SKM-1 (cell line): ENCODE results near the gene CBFA2T3.

Experiments used
- DNase-seq: peaks from one replicate; lab custom pipeline; 2025; ENCODE audit not compliant: unreplicated experiment; lab: John Stamatoyannopoulos, UW

Gene CBFA2T3

DNA sequence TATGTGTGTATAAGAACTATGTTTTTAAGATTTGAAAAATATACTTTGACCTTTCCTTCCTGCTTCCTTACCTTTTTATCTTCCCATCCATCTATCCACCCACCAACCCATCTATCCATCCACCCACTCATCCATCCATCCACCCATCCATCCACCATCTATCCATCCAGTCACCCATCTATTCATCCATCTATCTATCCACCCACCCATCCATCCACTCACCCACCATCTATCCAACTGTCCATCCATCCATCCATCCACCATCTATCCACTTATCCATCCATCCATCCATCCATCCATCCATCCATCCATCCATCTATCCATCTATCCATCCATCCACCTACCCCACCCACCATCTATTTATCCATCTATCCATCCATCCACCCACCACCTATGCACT is 12.4 kb downstream of the CBFA2T3 start:
- no peak for DNase-seq

DNA sequence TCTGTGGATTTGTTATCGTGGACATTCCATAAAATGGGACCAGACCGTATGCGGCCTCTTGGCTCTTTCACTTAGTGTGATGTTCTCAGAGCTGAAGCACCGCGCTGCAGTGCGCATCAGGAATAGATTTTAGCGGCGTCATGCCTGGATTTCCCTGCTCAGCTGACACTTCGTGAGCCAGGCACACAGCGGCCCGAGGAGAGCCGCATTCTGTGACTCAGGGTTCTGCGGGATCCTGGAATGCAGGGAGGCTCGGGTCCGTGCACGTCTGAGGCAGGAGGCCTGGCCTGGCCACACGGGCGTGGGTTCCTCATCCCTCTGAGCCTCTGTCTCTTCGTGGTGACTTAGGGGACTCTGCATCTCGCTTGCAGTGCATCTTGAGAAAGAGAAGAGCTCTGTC is 13.4 kb downstream of the CBFA2T3 start:
- no peak for DNase-seq

DNA sequence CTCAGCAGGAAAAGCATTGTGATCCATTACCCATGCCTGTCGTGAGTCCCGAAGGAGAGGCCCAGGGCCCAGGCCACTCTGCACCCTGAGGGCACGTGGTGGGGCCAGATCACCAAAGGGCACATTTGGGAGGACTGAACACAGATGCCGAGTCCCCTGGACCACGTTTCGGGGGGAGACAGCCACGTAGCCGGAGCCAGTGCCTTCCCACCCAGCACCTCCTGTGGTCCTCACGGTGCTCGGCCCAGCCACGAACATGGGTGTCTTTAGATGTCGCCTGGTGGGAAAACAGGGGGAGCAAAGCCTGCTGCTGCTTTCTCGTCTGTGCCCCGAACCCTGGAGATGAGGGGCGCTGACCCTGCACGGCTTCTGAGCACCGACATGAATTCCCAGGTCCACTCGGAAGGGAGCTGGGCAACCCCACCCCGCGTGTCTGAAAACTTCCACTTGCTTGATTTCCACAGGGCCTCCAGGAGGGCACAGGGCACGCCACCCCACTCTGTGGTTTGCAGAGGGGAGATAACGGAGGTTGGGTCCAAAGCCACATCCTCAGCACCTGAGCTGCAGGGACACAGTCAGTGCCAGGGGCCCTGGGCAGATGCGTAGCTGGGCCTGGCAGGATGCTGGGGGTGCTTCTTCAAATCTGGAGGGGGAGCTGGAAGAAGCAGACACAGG is 14.4 kb downstream of the CBFA2T3 start:
- DNase-seq: no peak

DNA sequence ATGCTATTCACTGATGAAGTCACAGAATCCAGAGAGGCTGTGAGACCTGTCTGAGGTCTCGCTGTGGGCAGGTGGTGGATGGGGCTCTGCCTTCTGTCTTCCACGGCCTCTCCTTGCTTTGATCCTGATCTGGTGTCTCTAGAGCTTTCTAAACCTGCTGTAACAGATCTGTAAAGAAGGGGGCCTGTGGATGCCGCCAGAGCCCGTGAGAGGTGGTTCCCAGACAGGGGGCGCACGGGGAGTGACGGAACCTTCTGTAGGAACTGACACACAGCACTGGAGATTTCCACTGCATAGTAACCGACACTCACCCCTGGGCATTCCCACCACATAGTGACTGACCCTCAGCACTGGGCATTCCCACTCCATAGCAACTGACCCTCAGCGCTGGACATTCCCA is 16.0 kb downstream of the CBFA2T3 start:
- no peak for DNase-seq

DNA sequence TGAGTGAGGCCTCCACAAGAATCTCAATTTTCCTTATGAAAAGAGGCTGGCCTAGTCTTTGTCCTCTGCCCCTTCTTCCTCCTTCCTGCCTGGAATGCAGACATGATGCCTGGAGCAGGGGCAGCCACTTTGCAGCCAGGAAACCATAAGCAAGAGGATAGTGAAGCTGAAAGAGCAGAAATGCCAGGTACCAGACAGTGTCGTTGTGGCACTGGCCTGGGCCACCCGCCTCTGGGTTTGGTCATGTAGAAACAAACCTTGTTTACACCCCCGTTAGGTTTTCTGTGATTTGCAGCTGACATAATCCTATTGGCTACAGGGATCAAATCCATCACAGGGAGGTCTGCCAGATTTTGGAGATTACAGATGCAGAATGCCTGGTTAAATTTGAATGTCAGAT is 16.5 kb downstream of the CBFA2T3 start:
- no peak for DNase-seq

DNA sequence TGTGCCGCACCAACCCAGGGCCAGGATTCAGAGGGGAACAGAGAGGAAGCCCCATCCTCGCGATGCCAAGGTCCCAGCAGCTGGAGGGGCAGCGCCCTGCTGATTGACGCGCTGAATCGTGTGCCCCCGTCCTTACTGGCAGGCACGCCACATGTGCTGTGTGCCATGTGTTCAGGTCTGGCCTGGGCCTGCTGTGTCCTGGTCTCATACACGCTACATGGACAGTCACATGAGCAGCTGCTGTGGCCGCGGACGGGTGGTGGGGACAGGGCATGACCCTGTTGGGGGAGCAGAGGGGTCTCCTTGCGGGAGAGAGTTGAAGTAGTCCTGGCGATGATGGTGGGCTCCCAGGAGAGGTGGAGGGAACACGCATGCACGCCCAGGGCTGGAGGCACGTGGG is 18.0 kb downstream of the CBFA2T3 start:
- DNase-seq: no peak

DNA sequence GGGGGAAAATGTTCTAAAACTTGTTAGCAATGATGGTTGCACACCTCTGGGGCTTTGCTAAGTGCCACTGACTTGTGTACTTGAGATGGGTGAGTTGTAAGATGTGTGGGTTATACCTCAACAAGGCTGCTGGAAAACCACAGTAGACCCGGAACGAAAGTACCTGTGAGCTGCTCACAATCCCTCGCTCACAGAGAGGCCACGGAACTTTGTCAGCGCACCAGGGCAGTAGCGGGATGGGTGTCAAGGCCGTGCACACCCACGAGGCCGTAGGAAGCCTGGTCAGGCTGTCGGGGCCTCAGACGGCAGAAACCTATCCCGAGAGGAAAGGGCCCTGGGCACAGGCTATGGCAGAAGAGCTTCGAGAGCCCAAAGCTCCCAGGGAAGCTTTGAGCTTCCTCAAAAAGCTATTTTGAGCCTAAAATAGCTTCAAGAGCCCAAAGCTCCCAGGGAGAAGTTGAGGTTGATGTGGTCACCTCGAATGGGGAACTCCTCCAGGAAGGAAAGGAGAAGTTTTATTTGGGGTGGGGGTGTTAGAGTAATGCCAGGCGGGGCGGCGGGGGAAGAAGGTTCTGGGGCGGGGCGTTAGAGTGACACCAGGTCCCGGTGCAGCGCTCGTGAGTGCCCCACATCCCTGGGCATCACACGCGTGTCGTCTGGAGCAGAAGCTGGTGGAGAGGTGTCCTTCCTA is 19.0 kb downstream of the CBFA2T3 start:
- peak; percentile 80 for DNase-seq

DNA sequence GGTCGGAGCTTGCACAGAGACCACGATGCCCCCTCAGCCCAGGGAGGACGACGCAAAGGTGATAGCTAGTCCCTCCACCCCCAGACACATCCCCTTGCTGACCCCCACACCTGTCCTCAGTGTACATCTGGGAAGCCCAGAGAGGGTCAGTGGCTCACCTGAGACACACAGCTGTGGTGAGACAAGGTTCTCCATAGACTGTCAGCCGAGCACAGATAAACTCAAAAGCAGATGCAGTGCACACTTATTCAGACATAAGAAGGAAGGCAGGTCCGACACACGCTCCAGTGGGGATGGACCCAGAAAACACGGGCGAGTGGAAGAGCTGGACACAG is 19.6 kb downstream of the CBFA2T3 start:
- no peak for DNase-seq

DNA sequence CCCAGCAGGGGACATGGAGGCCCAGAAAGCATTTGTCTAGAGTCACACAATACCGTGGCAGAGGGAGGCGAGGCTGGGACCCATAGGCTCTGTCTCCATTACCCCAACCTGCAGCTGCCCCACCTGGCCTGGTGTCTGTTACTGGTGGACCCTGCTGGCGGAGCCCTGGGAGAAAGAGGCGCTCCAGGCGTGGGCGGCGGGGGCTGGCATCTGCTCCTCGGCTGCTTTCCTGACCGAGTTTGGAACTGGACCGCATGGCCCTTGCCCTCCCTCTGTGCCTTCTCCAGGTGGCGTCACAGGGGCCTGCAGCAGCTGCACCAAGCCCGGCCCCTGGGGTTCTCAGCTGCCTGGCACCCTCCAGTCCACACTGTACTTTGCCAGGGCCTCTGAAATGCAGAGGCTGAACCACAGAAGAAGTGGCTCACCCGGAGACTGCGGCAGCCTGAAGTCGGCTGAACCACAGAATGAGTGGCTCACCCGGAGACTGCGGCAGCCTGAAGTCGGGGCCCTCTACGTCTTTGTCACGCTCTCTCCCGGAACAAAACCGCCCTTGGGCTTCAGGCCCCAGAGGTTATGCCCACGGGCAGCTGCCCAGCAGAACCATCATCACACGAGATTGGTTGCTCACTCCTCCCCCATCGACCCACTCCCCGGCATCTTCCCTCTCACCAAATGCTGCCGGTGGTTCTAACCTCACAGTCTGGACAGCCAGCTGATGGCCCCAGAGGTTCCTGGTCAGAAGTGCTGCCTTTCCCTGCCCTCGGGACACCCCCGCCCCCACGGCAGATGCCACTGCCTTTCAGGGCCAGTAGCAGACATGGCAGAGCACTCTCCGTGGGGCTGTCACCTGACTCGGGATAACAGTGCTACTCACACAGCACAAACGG is 20.2 kb downstream of the CBFA2T3 start:
- no peak for DNase-seq

DNA sequence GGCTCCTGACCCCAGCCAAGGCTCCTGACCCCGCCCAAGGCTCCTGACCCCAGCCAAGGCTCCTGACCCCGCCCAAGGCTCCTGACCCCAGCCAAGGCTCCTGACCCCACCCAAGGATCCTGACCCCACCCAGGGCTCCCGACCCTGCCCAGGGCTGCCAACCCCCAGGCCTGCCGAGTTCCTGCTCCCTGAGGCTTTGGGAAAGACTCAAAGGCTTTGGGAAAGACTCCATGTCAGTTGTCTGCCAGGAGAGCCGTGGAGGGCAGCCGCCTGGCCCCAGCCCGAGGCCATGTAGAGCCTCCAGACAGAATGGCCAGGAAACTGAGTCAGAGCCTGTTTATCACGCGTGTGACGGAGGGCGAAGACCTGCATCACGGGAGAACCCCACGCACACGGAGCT is 21.1 kb downstream of the CBFA2T3 start:
- DNase-seq: no peak

DNA sequence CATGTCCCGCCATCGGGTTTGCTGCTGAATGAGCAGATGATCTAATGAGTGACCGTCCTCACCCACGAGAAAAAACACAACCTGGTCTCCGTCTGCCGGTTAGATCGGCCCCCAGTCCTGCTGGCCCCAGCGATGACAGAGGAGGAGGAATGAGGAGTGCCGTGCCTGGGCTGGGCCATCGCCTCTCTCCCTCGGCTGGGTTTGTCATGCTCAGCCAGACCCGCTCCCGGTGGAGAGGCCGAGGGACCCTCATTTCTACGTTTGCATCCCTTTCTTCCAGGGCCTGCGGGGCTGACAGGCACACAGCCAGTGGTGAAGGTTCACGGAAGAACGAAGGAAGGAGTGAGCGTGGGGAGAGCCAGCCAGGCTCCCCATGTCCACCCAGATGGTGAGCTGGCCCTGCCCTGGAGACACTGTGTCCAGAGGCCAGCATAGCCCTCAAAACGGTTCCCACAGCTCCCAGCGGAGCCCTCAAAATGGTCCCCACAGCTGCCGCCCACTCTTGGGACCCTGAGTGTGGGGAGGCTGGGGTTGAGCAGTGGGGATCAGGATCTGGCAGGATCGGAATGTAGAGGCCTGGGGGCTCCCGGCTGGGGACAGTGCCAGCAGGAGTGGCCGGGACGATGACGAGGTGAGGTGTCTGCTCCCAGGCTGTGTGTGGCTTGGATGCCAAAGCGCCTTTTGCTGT is 23.9 kb downstream of the CBFA2T3 start:
- no peak for DNase-seq

DNA sequence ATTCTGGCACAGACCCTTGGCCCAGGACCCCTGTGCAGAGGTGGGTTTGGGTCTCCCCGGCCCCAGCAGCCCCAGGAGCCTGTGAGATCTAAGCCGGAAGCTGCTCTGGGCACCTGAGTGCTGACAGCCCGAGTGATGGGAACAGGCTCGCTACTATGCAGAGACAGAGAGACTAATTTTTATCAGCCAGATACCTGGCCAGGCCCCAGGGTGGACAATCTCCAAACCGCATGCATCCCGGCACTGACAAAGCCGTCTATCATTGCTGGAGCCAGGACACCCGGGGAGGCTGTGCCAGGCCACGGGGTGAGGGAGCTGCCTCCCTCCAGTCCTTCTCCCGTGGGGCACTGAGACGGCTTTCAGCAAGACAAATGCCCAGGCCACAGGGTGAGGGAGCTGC is 25.0 kb downstream of the CBFA2T3 start:
- no peak for DNase-seq

DNA sequence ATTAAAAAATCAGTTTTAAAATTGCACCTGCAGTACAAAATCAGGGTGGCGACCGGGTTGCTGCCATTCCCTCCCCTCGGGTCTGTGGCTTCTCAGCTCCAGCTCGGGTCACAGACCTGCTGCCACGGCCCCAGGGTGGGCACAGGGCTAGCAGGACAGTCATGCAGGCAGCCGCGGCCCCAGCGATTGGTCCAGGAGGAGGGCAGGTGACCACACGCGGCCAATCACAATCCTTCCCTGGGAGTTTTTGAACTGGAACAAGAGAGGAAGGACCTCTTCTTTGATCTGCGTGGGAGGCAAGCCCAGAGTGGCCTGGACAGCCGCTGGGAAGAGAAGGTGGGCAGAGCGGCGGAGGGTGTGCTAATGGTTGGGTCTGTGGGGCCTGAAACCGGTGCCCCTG is 25.5 kb downstream of the CBFA2T3 start:
- DNase-seq: no peak

DNA sequence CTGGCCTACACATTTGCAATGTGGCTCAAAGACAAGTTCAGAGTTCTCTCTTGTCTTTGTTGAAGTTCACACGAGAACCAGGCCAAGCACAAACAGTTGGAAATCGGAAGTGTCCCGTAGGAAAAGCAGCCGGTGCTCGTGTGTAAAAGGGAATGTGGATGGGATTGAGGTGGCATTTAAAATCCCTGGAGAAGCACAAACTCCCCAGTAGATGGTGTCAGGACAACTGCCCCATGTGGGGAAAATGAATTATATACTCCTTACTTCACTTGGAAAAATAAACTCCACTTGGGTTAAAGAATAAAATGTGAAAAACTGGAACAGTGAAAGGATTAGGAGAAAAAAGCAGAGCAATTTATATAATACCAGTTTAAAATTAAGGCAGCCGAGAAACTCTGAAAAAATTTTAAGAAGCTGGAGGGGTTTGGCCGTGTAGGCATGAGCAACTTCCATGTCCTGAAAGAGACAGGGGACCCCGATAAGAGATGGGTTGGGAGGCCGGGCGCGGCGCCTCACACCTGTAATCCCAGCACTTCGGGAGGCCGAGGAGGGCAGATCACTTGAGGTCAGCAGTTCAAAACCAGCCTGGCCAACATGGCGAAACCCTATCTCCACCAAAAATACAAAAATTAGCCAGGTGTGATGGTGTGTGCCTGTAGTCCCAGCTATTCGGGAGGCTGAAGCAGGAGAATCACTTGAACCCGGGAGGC is 28.1 kb downstream of the CBFA2T3 start:
- no peak for DNase-seq

DNA sequence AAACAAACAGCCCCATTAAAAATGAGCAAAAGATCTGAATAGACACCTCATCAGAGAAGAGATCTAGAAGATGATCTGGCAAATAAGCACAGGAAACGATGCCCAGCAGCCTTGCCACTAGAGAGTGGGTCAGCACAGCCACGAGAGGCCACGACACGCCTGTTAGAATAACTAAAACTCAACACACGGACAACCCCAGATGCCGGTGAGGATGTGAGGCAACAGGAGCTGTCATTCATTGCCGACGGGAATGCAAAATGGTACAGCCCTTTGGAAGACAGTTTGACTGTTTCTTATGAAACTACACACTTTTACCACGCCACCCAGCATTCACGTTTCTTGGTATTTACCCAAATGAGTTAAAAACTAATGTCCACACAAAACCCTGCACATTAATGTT is 31.5 kb downstream of the CBFA2T3 start:
- DNase-seq: no peak

DNA sequence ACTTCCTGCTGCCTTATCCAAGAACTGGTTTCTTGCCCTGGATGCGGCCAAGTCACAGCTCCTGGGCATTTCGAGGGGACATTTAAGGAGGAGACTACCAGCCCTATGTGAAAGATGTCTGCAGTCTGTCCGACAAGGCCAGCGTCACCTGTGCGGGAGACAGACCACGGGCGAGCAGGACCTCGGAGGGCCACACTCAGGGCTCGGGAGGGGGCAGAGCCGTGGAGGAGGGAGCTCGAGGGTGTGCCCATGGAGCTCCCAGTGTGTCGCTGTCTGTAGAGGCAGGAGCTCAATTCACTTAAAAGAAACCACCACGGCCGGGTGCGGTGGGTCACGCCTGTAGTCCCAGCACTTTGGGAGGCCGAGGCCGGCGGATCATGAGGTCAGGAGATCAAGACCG is 33.3 kb downstream of the CBFA2T3 start:
- DNase-seq: no peak

DNA sequence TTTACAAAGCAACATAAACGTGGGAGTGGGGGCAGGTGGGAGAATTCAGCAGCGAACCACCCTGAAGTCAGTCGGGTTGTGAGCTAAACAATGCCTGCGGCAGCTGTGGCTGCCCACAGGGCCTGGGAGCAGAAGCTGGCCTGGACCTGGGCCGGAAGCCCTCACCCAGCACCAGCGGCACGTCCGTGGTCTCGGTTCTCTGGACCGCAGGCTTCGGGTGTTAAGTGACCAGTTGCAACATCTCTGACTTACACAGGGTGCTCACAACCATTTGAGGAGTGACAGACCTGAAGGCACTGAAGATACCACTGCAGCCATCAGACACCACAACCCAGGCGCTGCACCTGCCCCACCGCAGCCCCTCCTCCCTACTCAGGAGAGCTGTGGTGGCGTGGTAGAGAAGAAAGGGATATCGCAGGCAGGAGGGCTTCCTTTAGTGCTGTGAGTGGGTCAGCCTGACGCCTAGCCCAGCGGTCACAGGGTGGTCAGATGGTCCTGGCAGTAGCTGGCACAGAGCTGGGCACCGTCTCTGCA is 33.8 kb downstream of the CBFA2T3 start:
- DNase-seq: no peak

DNA sequence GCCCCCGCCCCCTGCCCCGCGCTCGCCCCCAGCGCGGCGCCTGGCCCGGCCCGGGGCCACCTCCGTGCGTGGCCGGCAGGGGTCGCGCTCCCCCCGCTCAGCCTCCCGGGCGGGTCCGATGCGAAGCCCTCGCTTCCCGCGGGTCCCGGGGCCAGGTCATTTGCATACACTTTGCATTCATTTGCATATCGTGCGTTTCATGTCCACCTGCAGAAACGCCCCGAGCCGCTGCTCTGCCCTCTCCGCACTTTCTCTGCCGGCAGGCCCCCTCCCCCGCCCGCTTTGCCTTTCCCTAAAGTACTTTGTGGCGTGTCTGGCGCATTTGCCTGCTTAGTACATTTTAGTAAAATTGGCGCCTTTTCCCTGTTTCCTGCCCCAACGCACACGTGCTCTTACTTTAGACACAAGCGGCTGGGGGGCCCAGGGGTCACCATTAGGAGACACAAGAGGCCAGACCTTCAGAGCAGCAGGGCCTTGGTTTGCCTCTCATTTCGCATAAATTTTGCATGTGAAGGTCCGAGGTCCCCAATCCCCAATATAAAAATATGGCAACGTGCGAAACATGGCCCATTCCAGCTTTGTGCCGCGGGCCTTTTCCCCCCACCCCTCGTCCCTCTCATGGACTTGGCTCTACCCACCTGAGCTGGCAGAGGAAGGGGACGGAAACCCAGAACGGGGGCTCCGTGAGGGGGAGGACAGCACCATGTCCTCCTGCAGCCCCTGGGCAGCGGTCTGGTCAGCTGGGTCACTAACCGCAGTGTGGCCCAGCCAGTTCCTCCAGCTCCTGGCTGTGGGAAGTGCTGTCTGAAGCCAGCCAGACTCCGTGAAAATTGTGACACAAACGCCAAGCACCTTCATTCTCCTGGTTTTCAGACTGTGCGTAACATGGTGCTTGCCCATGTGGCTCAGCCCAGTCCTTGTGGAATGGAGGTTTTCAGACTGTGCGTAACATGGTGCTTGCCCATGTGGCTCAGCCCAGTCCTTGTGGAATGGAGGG is 34.8 kb downstream of the CBFA2T3 start:
- no peak for DNase-seq
